ENCODE measurements around the gene PLXNB3. TPM values are rescaled to one million over a fixed set of nuclear protein-coding genes. Genes with fewer than 3 reads are reported as not detected.
"Not testable (repeated sequence)": the region's sequence is repeated elsewhere in the genome, so short reads cannot be mapped to it uniquely, and the experiment has no call there.

Gene PLXNB3
- total RNA-seq, 4 donors from 2014 or later = 3.2 to 13.2 (median 10.2) TPM

DNA sequence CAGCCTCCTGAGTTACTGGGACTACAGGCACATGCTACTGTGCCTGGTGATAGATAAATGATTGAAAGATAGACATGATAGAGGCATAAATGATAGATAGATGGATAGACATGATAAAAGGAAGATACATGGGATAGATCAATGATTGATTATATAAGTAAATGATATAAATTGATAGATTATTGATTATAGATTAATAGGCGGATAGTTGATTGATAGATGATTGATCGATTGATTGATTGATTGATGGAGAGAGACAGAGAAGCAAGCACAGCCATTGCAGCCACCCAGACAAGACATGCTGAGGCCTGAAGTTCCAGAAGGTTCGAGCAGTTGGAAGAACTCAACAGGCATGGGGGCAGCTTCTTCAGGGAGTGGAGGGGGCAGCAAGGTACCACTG, 17.7 kb upstream of the PLXNB3 start:
- TF ChIP-seq, protein P1, sequence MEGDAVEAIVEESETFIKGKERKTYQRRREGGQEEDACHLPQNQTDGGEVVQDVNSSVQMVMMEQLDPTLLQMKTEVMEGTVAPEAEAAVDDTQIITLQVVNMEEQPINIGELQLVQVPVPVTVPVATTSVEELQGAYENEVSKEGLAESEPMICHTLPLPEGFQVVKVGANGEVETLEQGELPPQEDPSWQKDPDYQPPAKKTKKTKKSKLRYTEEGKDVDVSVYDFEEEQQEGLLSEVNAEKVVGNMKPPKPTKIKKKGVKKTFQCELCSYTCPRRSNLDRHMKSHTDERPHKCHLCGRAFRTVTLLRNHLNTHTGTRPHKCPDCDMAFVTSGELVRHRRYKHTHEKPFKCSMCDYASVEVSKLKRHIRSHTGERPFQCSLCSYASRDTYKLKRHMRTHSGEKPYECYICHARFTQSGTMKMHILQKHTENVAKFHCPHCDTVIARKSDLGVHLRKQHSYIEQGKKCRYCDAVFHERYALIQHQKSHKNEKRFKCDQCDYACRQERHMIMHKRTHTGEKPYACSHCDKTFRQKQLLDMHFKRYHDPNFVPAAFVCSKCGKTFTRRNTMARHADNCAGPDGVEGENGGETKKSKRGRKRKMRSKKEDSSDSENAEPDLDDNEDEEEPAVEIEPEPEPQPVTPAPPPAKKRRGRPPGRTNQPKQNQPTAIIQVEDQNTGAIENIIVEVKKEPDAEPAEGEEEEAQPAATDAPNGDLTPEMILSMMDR (IDR thresholded peaks at IDR 0.05) = no peak
- no peak for DNase-seq (ENCODE audit: low spot score)
- no peak for ATAC-seq (ENCODE audit: low FRiP score)

DNA sequence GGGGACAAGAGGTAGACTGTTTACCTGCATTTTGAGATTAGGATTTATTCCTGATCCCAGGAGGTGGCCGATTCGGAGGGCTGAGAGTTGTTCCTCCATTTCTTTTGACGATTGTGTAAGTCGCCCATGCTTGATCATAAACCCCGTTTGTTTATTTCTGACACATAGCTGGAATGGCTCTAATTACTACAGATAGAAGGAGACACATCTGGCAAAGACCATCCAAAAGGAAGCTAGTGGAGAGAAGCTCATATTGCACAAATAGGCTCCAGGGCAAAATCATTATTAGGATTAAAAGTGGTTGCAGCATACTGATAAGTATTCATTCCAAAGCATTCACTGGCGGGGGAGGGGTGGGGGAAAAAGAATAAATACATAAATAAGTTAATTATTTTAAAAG, 17.1 kb upstream of the PLXNB3 start:
- not testable (repeated sequence) for DNase-seq (ENCODE audit: low spot score)

DNA sequence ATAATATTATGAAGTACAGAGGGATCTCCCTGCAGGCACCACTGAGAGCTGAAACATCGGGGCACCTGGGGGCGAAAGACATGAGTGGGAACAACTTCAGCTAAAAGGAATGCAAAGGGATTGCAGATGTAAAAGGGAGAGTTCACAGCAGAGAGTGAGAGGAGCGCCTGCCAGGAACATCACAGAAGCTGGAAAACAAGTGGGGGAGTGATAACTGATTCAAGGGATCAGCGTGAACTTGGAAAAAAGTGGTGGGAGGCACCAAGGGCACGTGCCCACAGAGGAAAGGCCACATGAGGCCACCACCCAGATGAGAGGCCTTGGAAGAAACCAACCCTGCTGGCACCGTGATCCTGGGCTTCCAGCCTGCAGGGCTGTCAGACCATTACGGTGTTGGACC, 15.0 kb upstream of the PLXNB3 start:
- ATAC-seq (ENCODE audit: low FRiP score); DNase-seq (ENCODE audit: low spot score): not testable (repeated sequence)

More for the DNA sequence above, 17.1 kb upstream of the PLXNB3 start:
- ATAC-seq (ENCODE audit: low FRiP score) = not testable (repeated sequence)

DNA sequence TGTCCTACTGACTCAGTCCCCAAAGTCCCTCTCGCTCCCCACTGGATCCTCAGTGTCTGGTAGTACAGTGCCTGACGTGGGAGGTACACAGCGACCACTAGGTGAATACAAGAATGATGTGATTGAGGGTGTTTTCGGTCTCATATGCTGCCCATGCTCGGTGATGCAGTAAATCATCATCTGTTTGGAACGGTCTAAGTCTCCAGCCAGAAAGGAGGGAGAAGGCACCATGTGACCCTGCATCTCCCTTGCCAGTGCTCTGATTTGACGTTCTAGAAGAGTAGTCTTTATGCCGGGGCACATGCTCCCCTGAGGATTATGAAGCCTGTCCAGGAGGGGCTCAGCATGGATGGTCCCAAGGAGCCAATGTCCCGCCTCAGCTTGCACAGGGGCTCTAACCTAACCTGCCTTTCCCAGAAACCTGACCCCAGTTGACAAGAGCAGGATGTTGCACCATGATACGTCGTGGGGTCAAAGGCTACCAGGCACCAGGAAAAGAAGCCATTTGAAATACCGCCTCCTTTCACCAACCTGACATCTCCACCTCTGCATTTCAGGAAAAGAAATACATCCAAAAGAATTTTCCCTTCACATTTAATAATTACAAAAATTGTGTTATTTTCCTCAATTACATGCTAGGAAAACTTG, 13.8 kb upstream of the PLXNB3 start:
- TF ChIP-seq, protein P1 (IDR thresholded peaks at IDR 0.05) = no peak
- ATAC-seq (ENCODE audit: low FRiP score) (no peak), DNase-seq (ENCODE audit: low spot score) (no peak)

DNA sequence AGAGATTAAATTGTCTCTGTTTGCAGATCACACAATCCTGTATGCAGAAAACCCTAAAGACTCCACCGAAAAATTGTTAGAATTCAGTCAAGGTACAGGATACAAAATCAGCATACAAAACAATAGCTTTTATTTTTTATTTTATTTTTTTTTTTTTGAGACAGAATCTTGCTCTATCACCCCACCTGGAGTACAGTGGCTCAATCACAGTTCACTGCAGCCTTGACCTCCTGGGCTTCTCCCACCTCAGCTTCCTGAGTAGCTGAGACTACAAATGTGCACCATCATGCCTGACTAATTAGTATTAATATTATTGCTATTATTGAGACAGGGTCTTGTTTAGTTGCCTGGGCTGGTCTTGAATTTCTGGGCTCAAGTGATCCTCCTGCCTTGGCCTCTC, 8.9 kb upstream of the PLXNB3 start:
- ATAC-seq (ENCODE audit: low FRiP score) (no peak), DNase-seq (ENCODE audit: low spot score) (no peak)
- TF ChIP-seq, protein P1 (IDR thresholded peaks at IDR 0.05) = no peak

DNA sequence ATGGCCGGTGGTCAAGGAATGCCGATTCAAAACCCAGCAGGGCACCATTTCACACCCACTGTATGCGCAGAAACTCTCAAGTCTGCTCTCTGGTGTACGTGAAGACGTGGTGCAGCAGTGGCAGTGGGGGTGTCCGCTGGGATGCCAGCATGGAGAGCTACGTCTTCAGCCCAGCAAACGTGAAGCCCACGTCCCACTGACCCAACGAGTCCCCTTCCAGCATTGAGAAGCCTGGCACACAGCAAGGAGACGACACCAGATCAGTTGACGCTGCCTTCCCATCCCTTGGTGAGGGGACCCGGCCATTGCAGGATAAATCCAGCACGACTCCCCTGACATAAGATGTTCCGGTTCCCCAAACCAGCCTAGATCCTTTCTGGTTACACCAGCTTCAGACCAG, 2.2 kb upstream of the PLXNB3 start:
- TF ChIP-seq, protein P1 (IDR thresholded peaks at IDR 0.05) = no peak
- ATAC-seq (ENCODE audit: low FRiP score) (no peak), DNase-seq (ENCODE audit: low spot score) (no peak)

DNA sequence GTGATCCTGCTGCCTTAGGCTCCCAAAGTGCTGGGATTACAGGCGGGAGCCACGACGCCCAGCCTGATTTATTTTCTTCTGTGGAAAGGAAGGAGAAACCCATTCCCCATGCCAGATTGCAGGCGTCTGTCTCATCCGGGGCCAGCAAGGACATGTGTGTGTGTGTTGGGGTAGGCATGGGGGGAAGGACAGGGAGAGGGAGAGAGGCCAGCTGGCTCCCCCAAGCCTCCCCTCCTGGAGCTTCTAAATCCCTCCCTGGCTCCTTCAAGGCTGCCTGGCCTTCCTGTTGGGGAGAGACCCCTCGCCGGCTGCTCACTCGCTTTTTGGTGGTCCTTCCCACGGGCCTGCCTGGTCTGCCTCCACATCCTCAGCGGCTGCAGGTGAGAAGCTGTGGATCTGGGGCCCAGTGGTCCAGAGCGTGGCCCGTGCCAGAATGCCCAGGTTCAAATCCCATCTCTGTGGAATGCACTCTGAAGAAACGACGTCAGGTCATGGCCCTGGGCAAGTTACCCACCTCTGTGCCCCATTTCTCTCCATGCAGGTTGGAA, 1.3 kb upstream of the PLXNB3 start:
- DNase-seq (ENCODE audit: low spot score) = no peak
- no peak for ATAC-seq (ENCODE audit: low FRiP score)
- TF ChIP-seq, protein P1 (IDR thresholded peaks at IDR 0.05) = no peak

DNA sequence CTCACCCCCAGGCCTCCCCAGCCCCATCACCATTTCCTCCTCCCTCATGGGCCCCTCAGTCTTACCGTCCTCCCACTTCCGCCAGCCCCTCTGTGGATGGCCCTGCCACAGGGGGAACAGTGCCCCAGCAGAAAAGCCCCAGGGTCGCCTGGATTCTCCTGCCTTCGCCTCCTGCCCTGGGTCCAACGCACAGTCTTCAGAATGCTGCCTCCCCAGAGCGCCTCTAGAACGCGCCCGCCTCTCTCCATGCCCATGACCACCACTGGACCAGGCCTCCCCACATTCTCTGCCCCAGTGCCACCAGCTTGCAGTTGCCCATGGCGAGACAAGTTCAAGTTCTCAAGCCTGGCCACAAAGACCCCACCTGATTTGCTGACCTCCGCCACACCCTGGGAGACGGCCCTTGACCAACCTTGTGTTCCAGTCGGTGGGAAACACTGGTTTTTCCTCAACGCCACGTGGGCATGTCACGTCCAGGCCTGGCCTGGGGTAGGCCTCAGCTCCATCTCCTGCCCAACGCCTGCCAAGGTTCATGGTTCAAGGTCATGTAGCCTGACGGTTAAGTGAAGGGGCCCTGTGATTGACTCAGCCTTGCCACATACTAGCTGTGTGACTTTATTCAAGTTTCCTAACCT, 634 bp upstream of the PLXNB3 start:
- ATAC-seq (ENCODE audit: low FRiP score) (no peak), DNase-seq (ENCODE audit: low spot score) (no peak)
- TF ChIP-seq, protein P1 (IDR thresholded peaks at IDR 0.05) = no peak

Data from omental fat pad (tissue), 4 donors.